SU-DHL-6 (cell line): Measurements from ENCODE around the gene KCTD17.

Source experiments
- H2AFZ ChIP-seq: fragments of 200-600 bp; sonication (generic); 2 replicates; pipeline ENCODE4 v1.6.1; 2014; ENCODE audit warnings: low read depth, mild to moderate bottlenecking, moderate library complexity, mixed read lengths, antibody characterized with exemption, low read length; ENCODE audit not compliant: severe bottlenecking
- H3F3A ChIP-seq: fragments of 200-600 bp; shearing (Covaris generic); 2 replicates; pipeline ENCODE4 v1.6.0; 2016; ENCODE audit warnings: antibody characterized with exemption, mild to moderate bottlenecking; ENCODE audit not compliant: insufficient read depth
- H3K27ac ChIP-seq: fragments of 200-600 bp; sonication (generic); 2 replicates; pipeline ENCODE4 v1.5.1; 2016; ENCODE audit warnings: low read depth, mild to moderate bottlenecking, low read length, moderate library complexity, mixed read lengths
- H3K27me3 ChIP-seq: fragments of 200-600 bp; sonication (generic), shearing (Covaris generic); 2 replicates; pipeline ENCODE4 v1.6.0; 2014; ENCODE audit warnings: mild to moderate bottlenecking, low read length
- H3K36me3 ChIP-seq: fragments of 200-600 bp; sonication (generic); 2 replicates; pipeline ENCODE4 v1.6.1; 2014; ENCODE audit warnings: mild to moderate bottlenecking, low read length, mixed read lengths
- H3K4me2 ChIP-seq: fragments of 300-600, 200-600 bp; shearing (Covaris generic), sonication (generic); 2 replicates; pipeline ENCODE4 v1.6.0; 2014; ENCODE audit warnings: low read length, low read depth, mild to moderate bottlenecking; ENCODE audit not compliant: poor library complexity, severe bottlenecking
- H3K4me3 ChIP-seq: fragments of 200-600 bp; sonication (generic); 2 replicates; pipeline ENCODE4 v1.5.1; 2014; ENCODE audit warnings: antibody characterized with exemption, low read length, mild to moderate bottlenecking, mixed read lengths; ENCODE audit not compliant: insufficient read depth, poor library complexity, severe bottlenecking
- H3K79me2 ChIP-seq: fragments of 200-600 bp; sonication (generic); 2 replicates; pipeline ENCODE4 v1.6.1; 2014; ENCODE audit warnings: mild to moderate bottlenecking, low read length, moderate library complexity; ENCODE audit not compliant: insufficient read depth
- H3K9ac ChIP-seq: fragments of 200-600 bp; sonication (generic); 2 replicates; pipeline ENCODE4 v1.7.0; 2014; ENCODE audit warnings: mild to moderate bottlenecking, low read length
- H3K9me2 ChIP-seq: fragments of 200-600 bp; sonication (generic); replicated peaks from 2 replicates; pipeline ENCODE4 v1.6.1; 2014; ENCODE audit warnings: low read length; ENCODE audit not compliant: insufficient read depth
- H3K9me3 ChIP-seq: fragments of 200-600 bp; sonication (generic); 2 replicates; pipeline ENCODE4 v1.6.1; 2014; ENCODE audit warnings: low read length, mixed read lengths; ENCODE audit not compliant: insufficient read depth
- H4K20me1 ChIP-seq: fragments of 200-600 bp; sonication (generic); 2 replicates; pipeline ENCODE4 v1.6.1; 2014; ENCODE audit warnings: low read depth, mild to moderate bottlenecking, antibody characterized with exemption, low read length, moderate library complexity, mixed read lengths
- EZH2phosphoT487 ChIP-seq: fragments of 200-600 bp; sonication (generic), shearing (Covaris generic); conservative IDR thresholded peaks from 2 replicates; pipeline ENCODE4 v1.6.1; 2018; ENCODE audit warnings: mild to moderate bottlenecking, antibody characterized with exemption, low read length, moderate library complexity, mixed read lengths
- TF ChIP-seq, protein P1 (sequence below): fragments of 200-600 bp; sonication (generic); IDR thresholded peaks from one replicate; pipeline ENCODE4 v1.5.1; 2017; ENCODE audit warnings: antibody characterized with exemption, mild to moderate bottlenecking, low read length, moderate library complexity; ENCODE audit not compliant: insufficient read depth, poor library complexity, severe bottlenecking

The KCTD17 gene

DNA sequence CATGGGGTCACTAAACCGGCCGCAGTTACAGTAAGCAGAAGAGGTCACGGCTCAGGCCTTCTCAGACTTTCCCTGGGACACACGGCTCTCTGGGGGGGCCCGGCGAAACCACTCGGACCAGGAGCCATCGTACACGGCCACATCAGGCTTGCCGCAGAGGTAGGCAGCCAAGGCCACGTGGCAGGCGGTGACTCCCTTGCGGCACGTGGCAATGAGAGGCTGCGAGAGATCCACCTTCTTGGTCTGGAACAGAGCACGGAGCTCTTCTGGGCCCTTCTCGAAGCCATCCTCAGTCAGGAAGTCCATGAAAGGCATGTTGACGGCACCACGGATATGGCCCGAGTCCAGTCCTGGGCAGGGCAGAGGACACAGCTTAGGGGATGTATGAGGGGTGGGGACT lies 40.6 kb upstream of the KCTD17 start:
- Histone ChIP-seq H3K9me3 (no peaks in the 10 kb centered on the region), H3K9ac (no peak overlapping the region), H4K20me1 (no peaks in the 10 kb centered on the region), H2AFZ (no peak overlapping the region), H3K4me3 (no peak overlapping the region), H3K36me3 (no peaks in the 10 kb centered on the region), H3K27me3 (no peaks in the 10 kb centered on the region), H3F3A (no peaks in the 10 kb centered on the region), H3K9me2 (no peaks in the 10 kb centered on the region), H3K4me2 (no peak overlapping the region), H3K27ac (no peak overlapping the region), H3K79me2 (no peaks in the 10 kb centered on the region)
- TF ChIP-seq, protein P1, sequence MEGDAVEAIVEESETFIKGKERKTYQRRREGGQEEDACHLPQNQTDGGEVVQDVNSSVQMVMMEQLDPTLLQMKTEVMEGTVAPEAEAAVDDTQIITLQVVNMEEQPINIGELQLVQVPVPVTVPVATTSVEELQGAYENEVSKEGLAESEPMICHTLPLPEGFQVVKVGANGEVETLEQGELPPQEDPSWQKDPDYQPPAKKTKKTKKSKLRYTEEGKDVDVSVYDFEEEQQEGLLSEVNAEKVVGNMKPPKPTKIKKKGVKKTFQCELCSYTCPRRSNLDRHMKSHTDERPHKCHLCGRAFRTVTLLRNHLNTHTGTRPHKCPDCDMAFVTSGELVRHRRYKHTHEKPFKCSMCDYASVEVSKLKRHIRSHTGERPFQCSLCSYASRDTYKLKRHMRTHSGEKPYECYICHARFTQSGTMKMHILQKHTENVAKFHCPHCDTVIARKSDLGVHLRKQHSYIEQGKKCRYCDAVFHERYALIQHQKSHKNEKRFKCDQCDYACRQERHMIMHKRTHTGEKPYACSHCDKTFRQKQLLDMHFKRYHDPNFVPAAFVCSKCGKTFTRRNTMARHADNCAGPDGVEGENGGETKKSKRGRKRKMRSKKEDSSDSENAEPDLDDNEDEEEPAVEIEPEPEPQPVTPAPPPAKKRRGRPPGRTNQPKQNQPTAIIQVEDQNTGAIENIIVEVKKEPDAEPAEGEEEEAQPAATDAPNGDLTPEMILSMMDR: no peak
- TF ChIP-seq EZH2phosphoT487: no peak

DNA sequence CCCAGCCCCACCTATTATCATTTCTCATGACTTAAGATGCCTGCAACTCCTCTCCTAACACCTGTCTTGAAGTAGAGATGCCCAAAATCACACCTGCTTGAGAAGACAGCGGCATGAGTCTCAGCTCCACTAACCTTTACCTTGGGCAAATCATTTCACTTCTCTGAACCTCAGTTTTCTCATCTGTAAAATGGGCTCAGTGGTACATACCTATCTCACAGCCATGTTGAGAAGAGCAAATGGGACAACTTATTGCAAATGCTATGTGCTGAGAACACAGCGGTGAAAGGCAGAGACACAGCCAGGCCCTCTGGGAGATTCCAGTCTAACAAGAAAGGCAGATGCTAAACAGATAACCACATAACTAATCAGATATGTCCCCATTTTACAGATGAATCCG lies 40.1 kb upstream of the KCTD17 start:
- TF ChIP-seq EZH2phosphoT487: no peak
- H3K9me2 ChIP-seq: no peaks in the 10 kb centered on the region
- no peaks in the 10 kb centered on the region for H4K20me1 ChIP-seq
- no peak overlapping the region for H3K27ac ChIP-seq
- H2AFZ ChIP-seq: no peak overlapping the region
- no peak overlapping the region for H3K9ac ChIP-seq
- H3K79me2 ChIP-seq: no peaks in the 10 kb centered on the region
- H3K4me3 ChIP-seq: no peak overlapping the region
- no peaks in the 10 kb centered on the region for H3K27me3 ChIP-seq
- no peaks in the 10 kb centered on the region for H3K36me3 ChIP-seq
- H3K4me2 ChIP-seq: no peak overlapping the region
- no peaks in the 10 kb centered on the region for H3F3A ChIP-seq
- no peaks in the 10 kb centered on the region for H3K9me3 ChIP-seq

GRCh38 chr22:37012262-37012904 lies 39.2 kb upstream of the KCTD17 start:
- Histone ChIP-seq H3K9ac (no peak overlapping the region), H3K9me2 (no peaks in the 10 kb centered on the region), H3K9me3 (no peaks in the 10 kb centered on the region), H3K27ac (no peak overlapping the region), H4K20me1 (no peaks in the 10 kb centered on the region), H3K27me3 (no peaks in the 10 kb centered on the region), H3F3A (no peaks in the 10 kb centered on the region), H3K4me2 (no peak overlapping the region), H3K36me3 (no peaks in the 10 kb centered on the region), H3K79me2 (no peaks in the 10 kb centered on the region), H3K4me3 (no peak overlapping the region), H2AFZ (no peak overlapping the region)
- TF ChIP-seq, protein P1: no peak
- no peak for TF ChIP-seq EZH2phosphoT487

- H3K4me2 ChIP-seq: no peak overlapping the region
- H3K9me2 ChIP-seq: no peaks in the 10 kb centered on the region
- H3K4me3 ChIP-seq: no peak overlapping the region
- TF ChIP-seq, protein P1: no peak
- no peak for TF ChIP-seq EZH2phosphoT487
- H3K27ac ChIP-seq: no peak overlapping the region
- H2AFZ ChIP-seq: no peak overlapping the region
- H3K27me3 ChIP-seq: no peaks in the 10 kb centered on the region
- no peaks in the 10 kb centered on the region for H3F3A ChIP-seq
- H4K20me1 ChIP-seq: no peaks in the 10 kb centered on the region
- no peaks in the 10 kb centered on the region for H3K9me3 ChIP-seq
- no peaks in the 10 kb centered on the region for H3K79me2 ChIP-seq
- H3K9ac ChIP-seq: no peak overlapping the region
- no peaks in the 10 kb centered on the region for H3K36me3 ChIP-seq
Observed at GRCh38 chr22:37012956-37013355, 38.6 kb upstream of the KCTD17 start.
